Omental fat pad (tissue), 4 donors: Measurements from ENCODE around the gene HMGB2. TPM values are rescaled to one million over a fixed set of nuclear protein-coding genes. Genes with fewer than 3 reads are reported as not detected.
A peak's percentile ranks its signal among the peaks of the same experiment; 100 is the strongest.

Source experiments
- ATAC-seq: fragments of 150-250 bp; one replicate; pipeline ENCODE4 v1.9.1; 2016; ENCODE audit warnings: mild to moderate bottlenecking, moderate library complexity; ENCODE audit not compliant: low FRiP score
- DNase-seq: peaks from one replicate; pipeline ENCODE4 v3.0.0-alpha.2; 2019; ENCODE audit warnings: low spot score
- total RNA-seq, 4 donors: library from RNA; depleted of rRNA; stranded (reverse); fragments of >200 nt; gene quantifications; one replicate each; pipeline ENCODE4 v1.1.0, GENCODE V29; 2016
- TF ChIP-seq, protein P1 (sequence below), 3 donors: fragments of 450-650 bp; IDR thresholded peaks; one replicate each; pipeline ENCODE4 v1.5.1; 2016 to 2017; ENCODE audit warnings: antibody characterized with exemption in 3 of 3, mild to moderate bottlenecking in 3 of 3, moderate library complexity in 2 of 3

HMGB2 gene
- total RNA-seq = 100 to 1,000 TPM in 1 of 4 donors, 10 to 100 TPM in 3; 32.5 to 109 (median 51.7) TPM

DNA sequence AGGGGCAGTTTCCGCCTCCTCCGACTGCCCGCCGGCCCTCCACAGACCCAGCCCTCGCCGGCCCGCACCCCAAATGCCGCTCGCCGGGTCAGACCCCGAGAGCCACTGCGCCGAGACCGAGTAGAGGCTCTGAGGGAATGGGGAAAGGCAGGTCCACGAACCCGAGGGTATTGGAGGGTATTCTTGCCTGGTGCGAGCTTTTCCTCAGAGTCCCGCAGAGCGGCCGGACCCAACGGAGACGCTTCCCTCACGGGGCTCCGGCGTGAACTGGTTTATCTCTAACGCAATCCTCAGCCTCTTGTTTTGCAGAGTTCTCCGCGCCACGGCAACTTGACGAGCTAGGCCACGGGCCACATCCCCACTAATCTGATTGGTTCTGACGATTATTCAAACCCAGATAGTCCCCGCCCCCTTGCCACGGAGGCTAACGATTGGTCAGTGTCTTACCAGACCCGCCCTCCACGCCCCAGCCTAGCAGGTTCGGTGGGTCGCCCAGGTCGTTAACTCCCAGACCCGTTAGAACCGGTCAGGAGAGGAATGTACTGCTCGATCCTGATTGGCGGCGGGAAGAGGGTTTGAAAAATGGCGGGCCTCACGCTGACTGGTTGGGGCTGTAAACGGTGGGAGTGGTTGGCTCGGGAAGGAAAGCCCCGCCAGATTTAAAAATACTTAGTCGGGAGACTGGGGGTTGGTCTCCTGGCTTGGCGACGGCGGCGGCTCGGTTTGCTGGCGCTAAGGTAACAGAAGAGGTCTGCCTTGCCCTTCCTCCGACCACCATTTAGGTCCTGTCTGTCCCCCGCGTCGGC is at the start of gene HMGB2:
TSS of gene HMGB2 (minus strand) at position 274 of the 806 bp plus-strand sequence. CDS start 709 bp downstream, outside the sequence.
- ATAC-seq = peak; percentile 100
- TF ChIP-seq, protein P1, sequence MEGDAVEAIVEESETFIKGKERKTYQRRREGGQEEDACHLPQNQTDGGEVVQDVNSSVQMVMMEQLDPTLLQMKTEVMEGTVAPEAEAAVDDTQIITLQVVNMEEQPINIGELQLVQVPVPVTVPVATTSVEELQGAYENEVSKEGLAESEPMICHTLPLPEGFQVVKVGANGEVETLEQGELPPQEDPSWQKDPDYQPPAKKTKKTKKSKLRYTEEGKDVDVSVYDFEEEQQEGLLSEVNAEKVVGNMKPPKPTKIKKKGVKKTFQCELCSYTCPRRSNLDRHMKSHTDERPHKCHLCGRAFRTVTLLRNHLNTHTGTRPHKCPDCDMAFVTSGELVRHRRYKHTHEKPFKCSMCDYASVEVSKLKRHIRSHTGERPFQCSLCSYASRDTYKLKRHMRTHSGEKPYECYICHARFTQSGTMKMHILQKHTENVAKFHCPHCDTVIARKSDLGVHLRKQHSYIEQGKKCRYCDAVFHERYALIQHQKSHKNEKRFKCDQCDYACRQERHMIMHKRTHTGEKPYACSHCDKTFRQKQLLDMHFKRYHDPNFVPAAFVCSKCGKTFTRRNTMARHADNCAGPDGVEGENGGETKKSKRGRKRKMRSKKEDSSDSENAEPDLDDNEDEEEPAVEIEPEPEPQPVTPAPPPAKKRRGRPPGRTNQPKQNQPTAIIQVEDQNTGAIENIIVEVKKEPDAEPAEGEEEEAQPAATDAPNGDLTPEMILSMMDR (IDR thresholded peaks at IDR 0.05) = no peak
- peak; percentile 100 for DNase-seq

- TF ChIP-seq, protein P1 (IDR thresholded peaks at IDR 0.05) = no peak
- DNase-seq (no peak), ATAC-seq (no peak)
Measured at GRCh38 chr4:173382349-173382748, 48.2 kb upstream of the HMGB2 start.

- TF ChIP-seq, protein P1 (IDR thresholded peaks at IDR 0.05) = no peak
- ATAC-seq = no peak
- DNase-seq = no peak
Measured at GRCh38 chr4:173381610-173382009, 47.5 kb upstream of the HMGB2 start.

- ATAC-seq (no peak), DNase-seq (no peak)
- TF ChIP-seq, protein P1 (IDR thresholded peaks at IDR 0.05) = no peak
Measured at GRCh38 chr4:173380987-173381386, 46.8 kb upstream of the HMGB2 start.

- DNase-seq (no peak), ATAC-seq (no peak)
- TF ChIP-seq, protein P1 (IDR thresholded peaks at IDR 0.05) = no peak
Measured at GRCh38 chr4:173379929-173380328, 45.8 kb upstream of the HMGB2 start.

DNA sequence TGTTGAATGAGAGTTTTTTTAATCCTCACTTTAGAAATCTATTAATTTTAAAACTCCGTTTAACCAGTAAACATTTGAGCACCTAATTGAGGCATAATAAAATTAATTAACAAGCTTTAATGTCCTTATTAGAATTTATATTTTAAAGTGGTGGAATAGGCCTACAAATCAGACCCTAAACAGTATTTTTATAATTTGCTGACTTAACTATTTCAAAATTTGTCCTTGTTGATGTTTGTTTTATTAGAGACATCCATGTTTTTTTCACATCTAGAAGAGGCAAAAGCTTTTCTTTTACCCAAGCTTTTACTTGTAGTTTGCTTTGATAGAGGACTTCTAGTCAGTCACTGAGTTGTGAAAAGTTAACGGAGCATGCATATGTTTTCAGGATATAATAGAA is 40.4 kb upstream of the HMGB2 start:
- ATAC-seq (no peak), DNase-seq (no peak)
- TF ChIP-seq, protein P1 (IDR thresholded peaks at IDR 0.05) = no peak
